ENCODE data around the gene ABCB10. TPM values are rescaled to one million over a fixed set of nuclear protein-coding genes. Genes with fewer than 3 reads are reported as not detected.
A peak's percentile ranks its signal among the peaks of the same experiment; 100 is the strongest.

Gene ABCB10
- total and polyA plus RNA-seq, 2 donors (not counting 1 experiment from before 2014, with no cell fraction given): 11.3 to 14.9 TPM

DNA sequence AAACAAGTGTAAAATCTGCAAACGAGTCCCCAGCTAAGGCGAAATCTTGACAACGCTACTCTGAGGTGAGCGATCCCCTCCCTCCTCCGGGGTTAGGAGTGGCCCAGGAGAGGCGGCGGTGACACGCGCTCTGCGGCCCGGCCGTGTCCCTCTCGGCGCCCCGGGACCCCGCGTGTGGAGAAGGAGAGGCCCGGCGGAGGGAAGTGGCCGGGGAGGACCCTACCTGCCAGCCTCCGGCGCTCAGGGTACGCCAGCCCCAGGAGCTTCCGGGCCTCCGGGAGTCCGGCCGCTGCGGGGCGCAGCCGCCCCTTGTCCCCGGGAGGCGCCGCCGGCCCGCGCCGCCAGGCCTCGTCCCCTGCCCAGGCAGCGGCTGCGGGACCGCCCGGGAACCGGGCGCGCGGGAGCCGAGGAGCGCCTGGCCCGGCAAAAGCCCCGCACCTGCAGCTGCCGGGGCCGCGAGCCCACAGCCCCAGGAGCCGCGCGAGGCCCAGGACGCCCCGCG lies 543 bp downstream of the ABCB10 start:
- peak; percentile 20 to 30 for DNase-seq (ENCODE audit: low read depth in 2 of 2)
- peak overlapping the region; percentile 75 to 82 (median 79) for H3K4me3 ChIP-seq (replicated peaks in 1 of 4; ENCODE audit: control extremely low read depth in 1 of 4, insufficient read depth in 1 of 4, low read depth in 3 of 4, low read length in 4 of 4)
- H3K4me1 ChIP-seq (ENCODE audit: control insufficient read depth, extremely low read depth, insufficient read depth, low read length): no peaks in the 10 kb centered on the region
- H3K4me2 ChIP-seq (ENCODE audit: extremely low read depth, insufficient read depth, low read length): peak overlapping the region; percentile 96
- peak overlapping the region; percentile 64 for H3K9ac ChIP-seq (ENCODE audit: insufficient read depth, low read length)
- no peaks in the 10 kb centered on the region for H3K36me3 ChIP-seq (ENCODE audit: control insufficient read depth, insufficient read depth, low read length)
- no peaks in the 10 kb centered on the region for H3K27me3 ChIP-seq (ENCODE audit: control insufficient read depth, insufficient read depth, low read length)
- H3K27ac ChIP-seq (ENCODE audit: insufficient read depth, low read length): peak overlapping the region; percentile 31
- H4K20me1 ChIP-seq (ENCODE audit: control insufficient read depth, extremely low read depth, insufficient read depth, low read length): no peaks in the 10 kb centered on the region
- TF ChIP-seq, protein P1, sequence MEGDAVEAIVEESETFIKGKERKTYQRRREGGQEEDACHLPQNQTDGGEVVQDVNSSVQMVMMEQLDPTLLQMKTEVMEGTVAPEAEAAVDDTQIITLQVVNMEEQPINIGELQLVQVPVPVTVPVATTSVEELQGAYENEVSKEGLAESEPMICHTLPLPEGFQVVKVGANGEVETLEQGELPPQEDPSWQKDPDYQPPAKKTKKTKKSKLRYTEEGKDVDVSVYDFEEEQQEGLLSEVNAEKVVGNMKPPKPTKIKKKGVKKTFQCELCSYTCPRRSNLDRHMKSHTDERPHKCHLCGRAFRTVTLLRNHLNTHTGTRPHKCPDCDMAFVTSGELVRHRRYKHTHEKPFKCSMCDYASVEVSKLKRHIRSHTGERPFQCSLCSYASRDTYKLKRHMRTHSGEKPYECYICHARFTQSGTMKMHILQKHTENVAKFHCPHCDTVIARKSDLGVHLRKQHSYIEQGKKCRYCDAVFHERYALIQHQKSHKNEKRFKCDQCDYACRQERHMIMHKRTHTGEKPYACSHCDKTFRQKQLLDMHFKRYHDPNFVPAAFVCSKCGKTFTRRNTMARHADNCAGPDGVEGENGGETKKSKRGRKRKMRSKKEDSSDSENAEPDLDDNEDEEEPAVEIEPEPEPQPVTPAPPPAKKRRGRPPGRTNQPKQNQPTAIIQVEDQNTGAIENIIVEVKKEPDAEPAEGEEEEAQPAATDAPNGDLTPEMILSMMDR (conservative IDR thresholded peaks at IDR 0.05 in 1 of 2, IDR thresholded peaks at IDR 0.05 in 1 of 2; ENCODE audit: low read depth in 1 of 2, low read length in 2 of 2): no peak
- no peak for TF ChIP-seq EZH2 (IDR thresholded peaks at IDR 0.05; ENCODE audit: low read length, missing control alignments)
- H3K9me3 ChIP-seq (ENCODE audit: control insufficient read depth, insufficient read depth, low read depth, low read length): no peaks in the 10 kb centered on the region
- H3K79me2 ChIP-seq (ENCODE audit: control insufficient read depth, insufficient read depth, low read length): peaks cover 26% of the 10 kb centered on the region
- H2AFZ ChIP-seq (ENCODE audit: low read length): peak overlapping the region; percentile 83

- H3K4me3 ChIP-seq (replicated peaks in 1 of 4; ENCODE audit: control extremely low read depth in 1 of 4, insufficient read depth in 1 of 4, low read depth in 3 of 4, low read length in 4 of 4): peak overlapping the region; percentile 75 to 82 (median 79)
- peak overlapping the region; percentile 96 for H3K4me2 ChIP-seq (ENCODE audit: extremely low read depth, insufficient read depth, low read length)
- no peaks in the 10 kb centered on the region for H4K20me1 ChIP-seq (ENCODE audit: control insufficient read depth, extremely low read depth, insufficient read depth, low read length)
- no peaks in the 10 kb centered on the region for H3K4me1 ChIP-seq (ENCODE audit: control insufficient read depth, extremely low read depth, insufficient read depth, low read length)
- no peaks in the 10 kb centered on the region for H3K27me3 ChIP-seq (ENCODE audit: control insufficient read depth, insufficient read depth, low read length)
- H3K79me2 ChIP-seq (ENCODE audit: control insufficient read depth, insufficient read depth, low read length): peaks cover 30% of the 10 kb centered on the region
- H3K27ac ChIP-seq (ENCODE audit: insufficient read depth, low read length): no peak overlapping the region
- peak overlapping the region; percentile 83 for H2AFZ ChIP-seq (ENCODE audit: low read length)
- TF ChIP-seq, protein P1 (conservative IDR thresholded peaks at IDR 0.05 in 1 of 2, IDR thresholded peaks at IDR 0.05 in 1 of 2; ENCODE audit: low read depth in 1 of 2, low read length in 2 of 2): no peak
- TF ChIP-seq EZH2 (IDR thresholded peaks at IDR 0.05; ENCODE audit: low read length, missing control alignments): no peak
- no peaks in the 10 kb centered on the region for H3K36me3 ChIP-seq (ENCODE audit: control insufficient read depth, insufficient read depth, low read length)
- peak; percentile 18 to 37 for DNase-seq (ENCODE audit: low read depth in 2 of 2)
- H3K9ac ChIP-seq (ENCODE audit: insufficient read depth, low read length): peak overlapping the region; percentile 64
- no peaks in the 10 kb centered on the region for H3K9me3 ChIP-seq (ENCODE audit: control insufficient read depth, insufficient read depth, low read depth, low read length)
Observed at GRCh38 chr1:229557200-229557850, 1.2 kb downstream of the ABCB10 start.

GRCh38 chr1:229554886-229555621 lies 3.5 kb downstream of the ABCB10 start:
- H3K4me1 ChIP-seq (ENCODE audit: control insufficient read depth, extremely low read depth, insufficient read depth, low read length): no peaks in the 10 kb centered on the region
- no peak overlapping the region for H3K4me2 ChIP-seq (ENCODE audit: extremely low read depth, insufficient read depth, low read length)

More at GRCh38 chr1:229554886-229555621, 3.5 kb downstream of the ABCB10 start:
- Histone ChIP-seq H3K27me3 (ENCODE audit: control insufficient read depth, insufficient read depth, low read length) (no peaks in the 10 kb centered on the region), H3K9ac (ENCODE audit: insufficient read depth, low read length) (no peak overlapping the region), H3K36me3 (ENCODE audit: control insufficient read depth, insufficient read depth, low read length) (no peaks in the 10 kb centered on the region), H3K4me3 (replicated peaks in 1 of 4; ENCODE audit: control extremely low read depth in 1 of 4, insufficient read depth in 1 of 4, low read depth in 3 of 4, low read length in 4 of 4) (no peak overlapping the region), H4K20me1 (ENCODE audit: control insufficient read depth, extremely low read depth, insufficient read depth, low read length) (no peaks in the 10 kb centered on the region), H3K27ac (ENCODE audit: insufficient read depth, low read length) (no peak overlapping the region), H3K79me2 (ENCODE audit: control insufficient read depth, insufficient read depth, low read length) (peaks cover 32% of the 10 kb centered on the region), H3K9me3 (ENCODE audit: control insufficient read depth, insufficient read depth, low read depth, low read length) (no peaks in the 10 kb centered on the region), H2AFZ (ENCODE audit: low read length) (no peak overlapping the region)
- TF ChIP-seq, protein P1 (conservative IDR thresholded peaks at IDR 0.05 in 1 of 2, IDR thresholded peaks at IDR 0.05 in 1 of 2; ENCODE audit: low read depth in 1 of 2, low read length in 2 of 2): no peak
- no peak for TF ChIP-seq EZH2 (IDR thresholded peaks at IDR 0.05; ENCODE audit: low read length, missing control alignments)
- DNase-seq (ENCODE audit: low read depth in 2 of 2): peak in 1 of 2 donors; percentile 28

All from fibroblast of lung (primary cell).